HG03095 (cell line): ENCODE measurements around the gene TUBGCP5.
"Not testable (repeated sequence)": the region's sequence is repeated elsewhere in the genome, so short reads cannot be mapped to it uniquely, and the experiment has no call there.

Experiments used
- ATAC-seq: cut with Tn5 transposase; IDR thresholded peaks from one replicate; pipeline ENCODE4 v1.9.1; 2021; ENCODE audit warnings: moderate library complexity; ENCODE audit not compliant: unreplicated experiment

Gene TUBGCP5

DNA sequence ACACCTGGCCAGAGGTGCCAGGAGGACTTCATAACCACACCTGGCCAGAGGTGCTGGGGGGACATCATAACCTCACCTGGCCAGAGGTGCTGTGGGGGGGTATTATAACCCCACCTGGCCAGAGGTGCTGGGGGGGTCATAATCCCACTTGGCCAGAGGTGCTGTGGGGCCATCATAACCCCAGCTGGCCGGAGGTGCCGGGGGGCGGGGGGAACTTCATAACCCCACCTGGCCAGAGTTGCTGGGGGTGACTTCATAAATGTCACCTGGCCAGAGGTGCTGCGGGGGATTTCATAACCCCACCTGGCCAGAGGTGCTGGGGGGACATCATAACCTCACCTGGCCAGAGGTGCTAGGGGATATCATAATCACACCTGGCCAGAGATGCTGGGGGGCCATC lies 4.2 kb upstream of the TUBGCP5 start:
- ATAC-seq: not testable (repeated sequence)

GRCh38 chr15:23041736-23042135 lies 2.4 kb upstream of the TUBGCP5 start:
- ATAC-seq: not testable (repeated sequence)

- no peak for ATAC-seq
Measured at GRCh38 chr15:23039917-23040281, 530 bp upstream of the TUBGCP5 start.

DNA sequence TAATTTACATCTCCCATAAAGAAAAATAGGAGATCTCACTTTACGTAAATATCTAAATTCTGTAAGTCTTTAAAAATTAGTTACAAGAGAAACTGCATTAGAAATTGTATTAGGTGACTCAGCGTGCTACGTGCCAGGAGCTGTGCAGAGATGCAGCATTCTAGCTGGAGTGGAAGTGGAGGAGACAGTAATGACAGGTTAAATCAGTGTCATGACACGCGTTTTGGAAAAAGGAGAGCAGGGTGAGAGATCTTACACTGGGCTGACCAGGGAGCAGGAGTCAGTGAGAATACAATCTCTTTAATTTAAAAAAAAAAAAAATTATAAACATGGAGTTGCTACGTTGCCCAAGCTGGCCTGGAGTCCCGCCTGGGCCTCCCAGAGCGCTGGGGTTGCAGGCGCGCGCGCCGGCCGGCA lies 635 bp downstream of the TUBGCP5 start:
- peak; percentile 7 for ATAC-seq

GRCh38 chr15:23035964-23036566 lies 3.3 kb downstream of the TUBGCP5 start:
- ATAC-seq: no peak

GRCh38 chr15:23033979-23034378 lies 5.4 kb downstream of the TUBGCP5 start:
- no peak for ATAC-seq

DNA sequence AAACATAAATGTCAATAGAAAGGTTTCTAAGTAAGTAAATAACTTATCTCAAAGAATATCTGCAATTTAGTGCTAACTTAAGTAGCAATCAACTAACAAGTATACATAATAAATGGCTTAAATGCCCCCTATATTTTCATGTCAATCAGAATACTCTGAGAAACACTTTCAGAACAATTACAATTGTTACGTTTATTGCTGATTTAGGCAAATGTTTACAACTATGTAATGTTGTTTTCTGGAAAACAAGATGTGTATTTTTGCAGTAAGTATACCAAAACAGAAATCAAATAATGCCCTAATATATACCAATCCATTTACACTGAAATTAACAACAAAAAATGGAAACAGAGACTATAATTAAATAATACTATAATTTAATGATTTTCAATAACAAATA lies 13.2 kb downstream of the TUBGCP5 start:
- ATAC-seq: no peak

DNA sequence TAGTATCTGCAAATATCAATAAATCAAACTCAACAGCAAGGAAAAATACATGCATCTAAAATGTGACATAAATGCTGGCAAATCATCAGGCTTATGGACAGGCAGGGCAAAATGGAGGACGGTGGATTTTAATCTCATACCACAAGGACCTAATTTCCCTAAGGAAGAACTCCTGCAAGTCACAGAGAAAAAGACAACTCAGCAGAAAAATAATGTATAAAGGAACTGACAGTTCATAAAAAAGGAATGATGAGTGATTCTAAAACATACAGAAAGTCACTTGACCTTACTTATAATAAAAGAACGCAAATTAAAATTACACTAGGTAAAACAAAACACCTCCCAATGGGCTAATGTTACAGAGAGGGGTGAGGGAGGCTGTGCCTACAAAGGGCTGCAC lies 17.2 kb downstream of the TUBGCP5 start:
- ATAC-seq: no peak

DNA sequence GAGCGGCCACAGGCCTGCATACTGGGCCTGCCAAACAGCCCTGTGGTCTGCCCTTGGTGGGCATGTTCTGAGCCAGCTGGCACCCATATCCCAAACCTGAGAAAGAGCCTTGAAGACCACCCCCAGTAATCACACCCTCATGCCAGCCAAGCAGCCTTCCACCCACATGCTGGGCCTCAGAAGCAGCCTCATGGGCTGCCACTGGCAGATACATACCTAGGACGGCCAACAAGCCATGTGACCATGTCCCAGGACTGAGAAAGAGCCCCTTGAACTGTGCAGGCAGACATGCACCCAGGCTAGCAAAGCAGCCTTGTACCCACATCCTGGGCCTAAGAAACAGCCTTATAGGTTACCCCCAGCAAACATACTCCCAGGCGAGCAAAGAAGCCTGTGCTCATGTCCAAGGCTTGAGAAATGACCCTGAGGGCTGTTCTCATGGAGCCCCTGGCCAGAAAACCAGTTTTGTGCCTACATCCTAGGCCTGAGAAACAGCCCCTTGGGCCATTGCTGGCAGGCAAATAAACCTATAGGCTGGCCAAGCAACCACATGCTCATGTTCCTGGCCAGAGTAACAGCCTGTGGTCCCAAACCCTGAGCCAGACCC lies 24.9 kb downstream of the TUBGCP5 start:
- ATAC-seq: no peak

DNA sequence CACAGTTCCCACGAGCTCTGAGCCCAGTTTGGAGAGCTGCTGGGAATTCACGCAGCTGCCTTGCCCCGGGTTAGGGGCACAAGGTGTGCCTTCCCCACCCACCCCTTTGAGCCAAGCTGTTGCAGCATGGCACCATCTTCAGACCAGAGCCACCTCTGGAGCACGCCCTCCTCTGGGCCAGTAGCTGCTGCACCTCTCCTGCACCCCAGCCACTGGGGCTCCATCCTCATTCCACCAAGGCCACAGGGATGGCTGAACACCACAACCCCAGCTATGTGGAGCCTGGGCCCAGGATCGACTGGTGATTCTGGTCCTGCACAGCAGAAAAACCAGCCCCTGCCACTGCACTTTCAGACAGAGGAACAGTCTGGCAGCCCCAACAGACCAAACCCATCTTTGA lies 25.7 kb downstream of the TUBGCP5 start:
- ATAC-seq: no peak

GRCh38 chr15:23012616-23013015 lies 26.8 kb downstream of the TUBGCP5 start:
- ATAC-seq: not testable (repeated sequence)

GRCh38 chr15:23003736-23004135 lies 35.6 kb downstream of the TUBGCP5 start:
- no peak for ATAC-seq

DNA sequence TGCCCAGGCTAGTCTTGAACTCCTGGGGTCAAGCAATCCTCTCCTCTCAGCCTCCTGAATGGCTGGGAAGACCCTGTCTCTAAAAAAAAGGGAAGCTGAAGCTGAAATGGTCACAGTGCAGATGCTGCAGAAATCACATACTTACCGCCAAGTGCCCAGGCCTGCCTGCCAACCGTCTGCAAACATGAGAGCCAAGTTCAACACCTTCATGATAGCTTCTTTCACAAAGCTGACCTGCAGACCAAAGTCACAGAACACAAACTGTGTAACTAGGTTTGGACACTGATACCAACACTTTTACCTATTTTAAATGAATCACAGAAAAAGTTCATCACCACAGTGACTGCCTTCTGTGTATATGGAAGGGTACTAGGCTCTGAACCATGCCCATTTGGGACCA lies 36.4 kb downstream of the TUBGCP5 start:
- ATAC-seq: no peak

GRCh38 chr15:22995795-22996194 lies 43.6 kb downstream of the TUBGCP5 start:
- no peak for ATAC-seq

DNA sequence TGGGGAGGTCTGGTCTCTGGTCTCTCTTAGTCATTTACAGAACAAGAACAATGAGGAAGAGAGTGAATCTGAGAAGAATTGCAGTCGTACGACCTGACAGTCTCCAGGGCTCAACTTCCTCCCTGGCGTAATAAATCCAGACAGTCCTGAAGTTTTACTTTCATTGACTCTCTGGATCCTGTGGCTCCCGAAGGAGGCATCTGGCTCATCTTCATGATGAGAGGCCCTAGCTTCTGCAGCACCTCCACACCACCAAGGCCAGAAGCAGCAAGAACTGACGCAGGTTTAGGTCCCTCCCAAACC lies 47.4 kb downstream of the TUBGCP5 start:
- ATAC-seq: no peak

- ATAC-seq: no peak
Measured at GRCh38 chr15:22989576-22990477, 49.5 kb downstream of the TUBGCP5 start.

- no peak for ATAC-seq
Measured at GRCh38 chr15:22988811-22989210, 50.6 kb downstream of the TUBGCP5 start.

DNA sequence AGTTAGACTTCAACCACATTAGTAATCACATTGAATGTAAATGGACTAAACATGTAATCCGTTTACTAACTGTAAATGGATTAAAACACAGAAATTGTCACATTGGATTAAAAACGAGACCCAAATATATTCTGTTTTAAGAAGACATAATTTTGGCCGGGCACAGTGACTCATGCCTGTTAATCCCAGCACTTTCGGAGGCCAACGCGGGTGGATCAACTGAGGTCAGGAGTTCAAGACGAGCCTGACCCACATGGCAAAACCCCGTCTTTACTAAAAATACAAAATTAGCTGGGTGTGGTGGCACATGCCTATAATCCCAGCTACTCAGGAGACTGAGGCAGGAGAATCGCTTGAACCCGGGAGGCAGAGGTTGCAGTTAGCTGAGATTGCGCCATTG lies 57.4 kb downstream of the TUBGCP5 start:
- ATAC-seq: not testable (repeated sequence)

GRCh38 chr15:22981051-22981840 lies 58.1 kb downstream of the TUBGCP5 start:
- no peak for ATAC-seq

- ATAC-seq: peak; percentile 67
Measured at GRCh38 chr15:22980189-22981050, 58.9 kb downstream of the TUBGCP5 start, which contains the start of gene CYFIP1. CYFIP1 (minus strand) TSS chr15:22980368; CDS start chr15:22947285, 33,083 bp downstream.
